Loucy (cell line): Measurements from ENCODE around the gene RPN2.

Experiments
- CTCF ChIP-seq: fragments of 200-600 bp; sonication (generic); conservative IDR thresholded peaks from 2 replicates; pipeline ENCODE4 v1.5.1; 2014; ENCODE audit warnings: mild to moderate bottlenecking, antibody characterized with exemption, low read length
- EZH2phosphoT487 ChIP-seq: fragments of 200-600 bp; IDR thresholded peaks from 2 replicates; pipeline ENCODE4 v1.6.1; 2018; ENCODE audit warnings: antibody characterized with exemption, mild to moderate bottlenecking, moderate library complexity, borderline replicate concordance

- TF ChIP-seq EZH2phosphoT487 (no peak), CTCF (no peak)
These were observed 14.7 kb downstream of the RPN2 start for GRCh38 chr20:37193821-37194220.
